GM21390 (cell line): ENCODE data around the gene YTHDC2.

Experiments used
- ATAC-seq: cut with Tn5 transposase; IDR thresholded peaks from one replicate; pipeline ENCODE4 v1.9.1; 2021; ENCODE audit not compliant: unreplicated experiment

YTHDC2 gene

GRCh38 chr5:113513384-113514288 lies at the start of gene YTHDC2:
TSS of gene YTHDC2 (plus strand) at chr5:113513694. CDS start at chr5:113513896, 202 bp downstream.
- peak; percentile 98 for ATAC-seq

GRCh38 chr5:113474100-113474728 lies 39.3 kb upstream of the YTHDC2 start:
- ATAC-seq = no peak

- ATAC-seq = no peak
Observed at GRCh38 chr5:113478691-113479090, 34.8 kb upstream of the YTHDC2 start.

- no peak for ATAC-seq
Observed at GRCh38 chr5:113480243-113480642, 33.3 kb upstream of the YTHDC2 start.

- no peak for ATAC-seq
Observed at GRCh38 chr5:113487416-113487780, 26.1 kb upstream of the YTHDC2 start.

- no peak for ATAC-seq
Observed at GRCh38 chr5:113487781-113488644, 25.5 kb upstream of the YTHDC2 start, which contains the start of gene MCC. TSS of gene MCC (minus strand) at chr5:113488453.

GRCh38 chr5:113488645-113489184 lies 24.8 kb upstream of the YTHDC2 start:
- ATAC-seq = no peak

GRCh38 chr5:113489299-113489698 lies 24.2 kb upstream of the YTHDC2 start:
- ATAC-seq = peak; percentile 75

GRCh38 chr5:113490317-113490716 lies 23.2 kb upstream of the YTHDC2 start:
- no peak for ATAC-seq

GRCh38 chr5:113491022-113491421 lies 22.5 kb upstream of the YTHDC2 start:
- no peak for ATAC-seq

- no peak for ATAC-seq
Observed at GRCh38 chr5:113493446-113493845, 20.0 kb upstream of the YTHDC2 start.

GRCh38 chr5:113495422-113495841 lies 18.1 kb upstream of the YTHDC2 start:
- no peak for ATAC-seq

GRCh38 chr5:113502073-113502472 lies 11.4 kb upstream of the YTHDC2 start:
- ATAC-seq = no peak

- ATAC-seq = no peak
Observed at GRCh38 chr5:113503146-113503545, 10.3 kb upstream of the YTHDC2 start.

GRCh38 chr5:113505181-113505580 lies 8.3 kb upstream of the YTHDC2 start:
- no peak for ATAC-seq

- ATAC-seq = no peak
Observed at GRCh38 chr5:113507601-113508000, 5.9 kb upstream of the YTHDC2 start.

- ATAC-seq = no peak
Observed at GRCh38 chr5:113508756-113509155, 4.7 kb upstream of the YTHDC2 start.

- no peak for ATAC-seq
Observed at GRCh38 chr5:113510836-113511451, 2.5 kb upstream of the YTHDC2 start.

- ATAC-seq = no peak
Observed at GRCh38 chr5:113512341-113512740, 1.2 kb upstream of the YTHDC2 start.

GRCh38 chr5:113514289-113514635 lies 768 bp downstream of the YTHDC2 start:
- no peak for ATAC-seq

GRCh38 chr5:113518884-113519283 lies 5.4 kb downstream of the YTHDC2 start:
- no peak for ATAC-seq
